DMS114 treated with DMSO at 0.1 percent for 48 hours (cell line): ENCODE data around the gene AKT1S1.

ENCODE experiments used
- DNase-seq: peaks from one replicate; lab custom pipeline; 2025; ENCODE audit not compliant: unreplicated experiment; lab: John Stamatoyannopoulos, UW

The AKT1S1 gene

GRCh38 chr19:49870309-49870901 is 6.8 kb downstream of the AKT1S1 start:
- DNase-seq = no peak

- peak; percentile 97 for DNase-seq
Observed at GRCh38 chr19:49869484-49870308, 7.5 kb downstream of the AKT1S1 start.

- DNase-seq = no peak
Observed at GRCh38 chr19:49869009-49869483, 8.1 kb downstream of the AKT1S1 start.

GRCh38 chr19:49866933-49867782 is 10.0 kb downstream of the AKT1S1 start, which contains the start of gene PNKP:
Gene PNKP, minus strand, starts transcription at chr19:49867576. Its CDS starts 372 bp downstream, at chr19:49867204.
- DNase-seq = peak; percentile 71

- DNase-seq = no peak
Observed at GRCh38 chr19:49864890-49865289, 12.3 kb downstream of the AKT1S1 start.

- DNase-seq = no peak
Observed at GRCh38 chr19:49863935-49864320, 13.2 kb downstream of the AKT1S1 start.

GRCh38 chr19:49863254-49863934 is 13.8 kb downstream of the AKT1S1 start:
- no peak for DNase-seq

- DNase-seq = peak; percentile 14
Observed at GRCh38 chr19:49862391-49863253, 14.5 kb downstream of the AKT1S1 start.

- DNase-seq = no peak
Observed at GRCh38 chr19:49861541-49862378, 15.4 kb downstream of the AKT1S1 start.

- no peak for DNase-seq
Observed at GRCh38 chr19:49861107-49861506, 16.0 kb downstream of the AKT1S1 start.

- DNase-seq = no peak
Observed at GRCh38 chr19:49860336-49861102, 16.6 kb downstream of the AKT1S1 start.

GRCh38 chr19:49859682-49860335 is 17.3 kb downstream of the AKT1S1 start:
- no peak for DNase-seq

GRCh38 chr19:49858088-49858985 is 18.8 kb downstream of the AKT1S1 start:
- no peak for DNase-seq

- DNase-seq = no peak
Observed at GRCh38 chr19:49857838-49858087, 19.4 kb downstream of the AKT1S1 start.

GRCh38 chr19:49857061-49857837 is 19.9 kb downstream of the AKT1S1 start:
- DNase-seq = no peak

- DNase-seq = no peak
Observed at GRCh38 chr19:49856574-49857021, 20.6 kb downstream of the AKT1S1 start.
